Activated CD4-positive, alpha-beta T cell treated with anti-CD3 and anti-CD28 coated beads, Interleukin-2, amount 50 U/mL, for 16 hours (primary cell): ENCODE results near the gene TKFC.
"Not testable (repeated sequence)": the region's sequence is repeated elsewhere in the genome, so short reads cannot be mapped to it uniquely, and the experiment has no call there.

Experiments
- DNase-seq: peaks from one replicate; pipeline ENCODE4 v3.0.0-alpha.2; 2020

The TKFC gene

GRCh38 chr11:61369372-61370348, 36.6 kb downstream of the TKFC start:
- DNase-seq: no peak

- DNase-seq: no peak
These were observed 37.4 kb downstream of the TKFC start for GRCh38 chr11:61370349-61371005.

GRCh38 chr11:61372659-61373420, 39.8 kb downstream of the TKFC start:
- no peak for DNase-seq

- no peak for DNase-seq
These were observed 42.7 kb downstream of the TKFC start for GRCh38 chr11:61375761-61376108.

- no peak for DNase-seq
These were observed 44.6 kb downstream of the TKFC start for GRCh38 chr11:61377461-61378160.

- no peak for DNase-seq
These were observed 45.8 kb downstream of the TKFC start for GRCh38 chr11:61378713-61379313.

- no peak for DNase-seq
These were observed 47.9 kb downstream of the TKFC start for GRCh38 chr11:61380884-61381283.

GRCh38 chr11:61383859-61384258, 50.8 kb downstream of the TKFC start:
- DNase-seq: not testable (repeated sequence)

GRCh38 chr11:61384271-61385242, 51.5 kb downstream of the TKFC start:
- no peak for DNase-seq

- no peak for DNase-seq
These were observed 57.1 kb downstream of the TKFC start for GRCh38 chr11:61390161-61390560.

- DNase-seq: no peak
These were observed 60.1 kb downstream of the TKFC start for GRCh38 chr11:61392981-61393595.
